Measurements from ENCODE around the gene C4orf54. TPM values are rescaled to one million over a fixed set of nuclear protein-coding genes. Genes with fewer than 3 reads are reported as not detected.

Gene C4orf54
- total RNA-seq (2014; rRNA removed; shearing (Covaris generic)): not detected in 2 replicates
- polyA plus RNA-seq (2016; fragmentation: Nextera tagmentation; extraction: Ambion mirVana): not detected in 2 replicates

DNA sequence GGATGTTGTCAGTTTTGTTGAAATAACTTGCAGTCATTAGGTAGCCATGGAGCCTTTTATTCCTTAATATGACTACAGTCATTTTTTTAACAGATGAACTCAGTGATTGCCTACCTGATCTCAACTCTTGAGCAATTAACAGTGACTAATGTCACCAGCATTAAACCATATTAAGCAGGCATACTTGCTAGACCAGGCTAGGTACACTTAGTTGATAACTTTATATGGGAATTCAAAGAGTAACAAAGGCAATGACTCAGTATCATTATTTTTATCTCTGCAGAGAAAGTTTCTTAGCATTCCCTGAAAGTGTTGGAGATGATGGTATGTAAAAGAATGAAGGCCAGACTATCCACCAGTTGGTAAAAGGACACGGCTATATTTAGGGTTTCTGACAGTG is at the start of gene C4orf54:
TSS of gene C4orf54 (minus strand) at position 31 of the 400 bp plus-strand sequence. CDS start 3,180 bp downstream, outside the sequence.
- WGBS, 2 experiments (ENCODE audit: low coverage in 1 of 2, low lambda C conversion rate in 2 of 2, missing lambda C conversion rate in 2 of 2): 22 to 39% methylated on average over 1 of the region's 1 CpG
- Histone ChIP-seq H3K36me3 (ENCODE audit: low read depth) (no peaks in the 10 kb centered on the region), H3K9ac (no peak within 1 kb of the TSS), H3K9me3 (ENCODE audit: low read depth) (no peaks in the 10 kb centered on the region), H3K27me3 (replicated peaks; ENCODE audit: insufficient read depth) (no peaks in the 10 kb centered on the region), H3K4me1 (ENCODE audit: insufficient read depth) (no peaks in the 10 kb centered on the region), H3K4me2 (ENCODE audit: unreplicated experiment) (no peak within 1 kb of the TSS), H3K79me2 (ENCODE audit: insufficient read depth) (no peaks in the 10 kb centered on the region), H3K4me3 (no peak within 1 kb of the TSS), H3K9me2 (ENCODE audit: insufficient read depth) (no peaks in the 10 kb centered on the region), H3K27ac (no peak within 1 kb of the TSS), H2AFZ (no peak within 1 kb of the TSS), H3F3A (ENCODE audit: insufficient read depth) (no peaks in the 10 kb centered on the region), H4K20me1 (ENCODE audit: insufficient read depth) (no peaks in the 10 kb centered on the region)
- no peak for TF ChIP-seq EZH2phosphoT487 (IDR thresholded peaks at IDR 0.05; ENCODE audit: insufficient read depth, low read depth)
- in situ Hi-C loops (cut with MboI): no loop called here
- DNase-seq: no peak

DNA sequence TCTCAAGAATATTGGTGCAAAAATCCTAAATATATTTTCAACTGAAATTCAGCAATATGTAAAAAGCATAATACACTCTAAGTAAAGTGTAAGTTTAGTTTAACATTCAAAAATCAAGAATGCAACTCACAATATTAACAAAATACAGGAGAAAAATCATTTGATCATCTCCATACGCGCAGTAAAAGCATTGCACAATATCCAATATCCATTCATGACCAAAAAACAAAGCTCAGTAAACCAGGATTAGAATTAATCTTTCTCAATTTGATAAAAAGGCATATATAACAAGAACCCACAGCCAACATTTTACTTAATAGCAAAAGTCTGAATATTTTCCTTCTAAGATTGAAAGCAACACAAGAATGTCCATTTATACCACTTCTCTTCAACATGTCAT is 48.3 kb upstream of the C4orf54 start:
- no peak overlapping the region for H3K27ac ChIP-seq
- in situ Hi-C loops (cut with MboI): no loop called here
- no peaks in the 10 kb centered on the region for H3K27me3 ChIP-seq (replicated peaks; ENCODE audit: insufficient read depth)
- TF ChIP-seq EZH2phosphoT487 (IDR thresholded peaks at IDR 0.05; ENCODE audit: insufficient read depth, low read depth) (no peak), EZH2 (IDR thresholded peaks at IDR 0.05; ENCODE audit: insufficient read depth, poor library complexity, severe bottlenecking) (no peak)
- H3K79me2 ChIP-seq (ENCODE audit: insufficient read depth): no peaks in the 10 kb centered on the region
- no peaks in the 10 kb centered on the region for H3K36me3 ChIP-seq (ENCODE audit: low read depth)
- no peaks in the 10 kb centered on the region for H3K9me2 ChIP-seq (ENCODE audit: insufficient read depth)
- WGBS, 2 experiments (ENCODE audit: low coverage in 1 of 2, low lambda C conversion rate in 2 of 2, missing lambda C conversion rate in 2 of 2): 84% methylated on average over 2 of the region's 2 CpGs
- H3K4me2 ChIP-seq (ENCODE audit: unreplicated experiment): no peak overlapping the region
- no peaks in the 10 kb centered on the region for H4K20me1 ChIP-seq (ENCODE audit: insufficient read depth)
- no peak overlapping the region for H3K4me3 ChIP-seq
- H3K4me1 ChIP-seq (ENCODE audit: insufficient read depth): no peaks in the 10 kb centered on the region
- H3F3A ChIP-seq (ENCODE audit: insufficient read depth): no peaks in the 10 kb centered on the region
- no peaks in the 10 kb centered on the region for H3K9me3 ChIP-seq (ENCODE audit: low read depth)
- no peak overlapping the region for H2AFZ ChIP-seq
- no peak overlapping the region for H3K9ac ChIP-seq
- no peak for DNase-seq

DNA sequence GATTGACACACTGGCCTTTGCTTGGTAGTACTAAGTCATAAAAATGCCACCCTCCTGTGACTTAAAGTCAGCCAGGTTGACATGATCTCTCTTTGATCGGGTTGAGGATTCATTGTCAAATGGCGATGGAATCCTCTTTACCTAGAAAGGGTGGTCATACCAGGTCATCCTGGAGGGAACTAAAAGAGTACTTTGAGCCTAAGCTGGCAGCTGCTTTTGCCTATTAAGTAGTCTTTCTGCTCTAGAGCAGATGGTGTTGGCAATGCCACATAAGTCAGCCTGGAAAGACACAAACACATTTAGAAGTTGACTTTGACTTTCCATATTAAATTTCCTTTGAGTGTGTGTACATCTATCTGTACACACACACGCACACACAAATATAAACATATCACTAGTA is 39.2 kb upstream of the C4orf54 start:
- no peak overlapping the region for H3K9ac ChIP-seq
- no peak overlapping the region for H3K27ac ChIP-seq
- H2AFZ ChIP-seq: no peak overlapping the region
- H4K20me1 ChIP-seq (ENCODE audit: insufficient read depth): no peaks in the 10 kb centered on the region
- H3F3A ChIP-seq (ENCODE audit: insufficient read depth): no peaks in the 10 kb centered on the region
- 39 to 61% methylated on average over 3 of the region's 3 CpGs for WGBS, 2 experiments (ENCODE audit: low coverage in 1 of 2, low lambda C conversion rate in 2 of 2, missing lambda C conversion rate in 2 of 2)
- H3K9me3 ChIP-seq (ENCODE audit: low read depth): no peaks in the 10 kb centered on the region
- H3K4me2 ChIP-seq (ENCODE audit: unreplicated experiment): no peak overlapping the region
- H3K36me3 ChIP-seq (ENCODE audit: low read depth): no peaks in the 10 kb centered on the region
- no peak overlapping the region for H3K4me3 ChIP-seq
- DNase-seq: no peak
- no peaks in the 10 kb centered on the region for H3K9me2 ChIP-seq (ENCODE audit: insufficient read depth)
- no peaks in the 10 kb centered on the region for H3K79me2 ChIP-seq (ENCODE audit: insufficient read depth)
- no peaks in the 10 kb centered on the region for H3K27me3 ChIP-seq (replicated peaks; ENCODE audit: insufficient read depth)
- in situ Hi-C loops (cut with MboI): no loop called here
- no peaks in the 10 kb centered on the region for H3K4me1 ChIP-seq (ENCODE audit: insufficient read depth)
- TF ChIP-seq EZH2phosphoT487 (IDR thresholded peaks at IDR 0.05; ENCODE audit: insufficient read depth, low read depth) (no peak), EZH2 (IDR thresholded peaks at IDR 0.05; ENCODE audit: insufficient read depth, poor library complexity, severe bottlenecking) (no peak)

DNA sequence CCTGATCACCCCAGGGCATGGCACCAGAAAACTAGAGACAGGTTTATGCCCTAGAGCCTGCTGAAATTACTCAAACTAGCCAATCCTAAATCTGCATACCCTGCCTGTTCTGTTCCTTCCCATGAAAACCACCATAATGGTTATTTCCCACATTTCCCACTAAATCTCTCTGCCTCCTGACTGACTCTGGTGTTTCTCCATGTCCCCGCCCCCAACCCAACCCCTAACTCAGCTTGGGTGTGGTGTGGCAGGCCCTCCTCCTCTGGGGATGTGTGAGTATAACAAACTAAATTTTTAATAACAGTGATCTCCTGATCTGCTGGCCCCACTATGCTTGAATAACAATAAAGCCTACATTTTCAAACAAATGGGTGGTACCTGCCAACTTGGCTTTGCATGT is 35.5 kb upstream of the C4orf54 start:
- H3K9me3 ChIP-seq (ENCODE audit: low read depth): no peaks in the 10 kb centered on the region
- 0% methylated on average over 1 of the region's 1 CpG for WGBS, 2 experiments (ENCODE audit: low coverage in 1 of 2, low lambda C conversion rate in 2 of 2, missing lambda C conversion rate in 2 of 2)
- no peak for DNase-seq
- in situ Hi-C loops (cut with MboI): no loop called here
- no peak overlapping the region for H2AFZ ChIP-seq
- no peaks in the 10 kb centered on the region for H3K36me3 ChIP-seq (ENCODE audit: low read depth)
- H3K9ac ChIP-seq: no peak overlapping the region
- H3K79me2 ChIP-seq (ENCODE audit: insufficient read depth): no peaks in the 10 kb centered on the region
- no peak overlapping the region for H3K27ac ChIP-seq
- no peaks in the 10 kb centered on the region for H4K20me1 ChIP-seq (ENCODE audit: insufficient read depth)
- no peaks in the 10 kb centered on the region for H3F3A ChIP-seq (ENCODE audit: insufficient read depth)
- H3K27me3 ChIP-seq (replicated peaks; ENCODE audit: insufficient read depth): no peaks in the 10 kb centered on the region
- no peak overlapping the region for H3K4me2 ChIP-seq (ENCODE audit: unreplicated experiment)
- TF ChIP-seq EZH2phosphoT487 (IDR thresholded peaks at IDR 0.05; ENCODE audit: insufficient read depth, low read depth) (no peak), EZH2 (IDR thresholded peaks at IDR 0.05; ENCODE audit: insufficient read depth, poor library complexity, severe bottlenecking) (no peak)
- H3K4me3 ChIP-seq: no peak overlapping the region
- no peaks in the 10 kb centered on the region for H3K4me1 ChIP-seq (ENCODE audit: insufficient read depth)
- no peaks in the 10 kb centered on the region for H3K9me2 ChIP-seq (ENCODE audit: insufficient read depth)

DNA sequence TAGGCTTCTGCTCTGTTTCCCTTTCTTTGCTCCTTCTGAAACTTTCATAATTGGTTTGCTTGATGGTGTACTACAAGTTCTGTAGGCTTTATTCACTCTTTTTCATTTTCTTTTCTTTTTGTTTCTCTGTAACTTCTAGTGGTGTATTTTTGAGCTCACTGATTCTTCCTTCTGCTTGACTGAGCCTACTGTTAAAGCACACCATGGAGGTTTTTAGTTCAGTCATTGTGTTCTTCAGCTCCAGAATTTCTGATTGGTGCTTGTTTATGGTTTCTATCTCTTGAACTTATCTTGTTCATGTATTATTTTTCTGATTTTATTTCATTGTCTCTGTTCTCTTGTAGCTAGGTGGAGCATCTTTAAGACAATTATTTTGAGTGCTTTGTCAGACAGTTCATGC is 33.4 kb upstream of the C4orf54 start:
- no peaks in the 10 kb centered on the region for H3K79me2 ChIP-seq (ENCODE audit: insufficient read depth)
- H3K4me3 ChIP-seq: no peak overlapping the region
- no peak overlapping the region for H3K9ac ChIP-seq
- no peaks in the 10 kb centered on the region for H3K4me1 ChIP-seq (ENCODE audit: insufficient read depth)
- in situ Hi-C loops (cut with MboI): no loop called here
- H3K9me2 ChIP-seq (ENCODE audit: insufficient read depth): no peaks in the 10 kb centered on the region
- no peaks in the 10 kb centered on the region for H3K9me3 ChIP-seq (ENCODE audit: low read depth)
- no peak overlapping the region for H3K27ac ChIP-seq
- H3K36me3 ChIP-seq (ENCODE audit: low read depth): no peaks in the 10 kb centered on the region
- H4K20me1 ChIP-seq (ENCODE audit: insufficient read depth): no peaks in the 10 kb centered on the region
- no peak overlapping the region for H2AFZ ChIP-seq
- no peak for DNase-seq
- no peaks in the 10 kb centered on the region for H3F3A ChIP-seq (ENCODE audit: insufficient read depth)
- H3K4me2 ChIP-seq (ENCODE audit: unreplicated experiment): no peak overlapping the region
- no peak for TF ChIP-seq EZH2phosphoT487 (IDR thresholded peaks at IDR 0.05; ENCODE audit: insufficient read depth, low read depth)
- TF ChIP-seq EZH2 (IDR thresholded peaks at IDR 0.05; ENCODE audit: insufficient read depth, poor library complexity, severe bottlenecking): no peak
- H3K27me3 ChIP-seq (replicated peaks; ENCODE audit: insufficient read depth): no peaks in the 10 kb centered on the region

All from GM23248 (cell line).